Measurements from ENCODE around the gene OPHN1. TPM values are rescaled to one million over a fixed set of nuclear protein-coding genes. Genes with fewer than 3 reads are reported as not detected.

The OPHN1 gene
- total and polyA plus RNA-seq, 2 of the 13 experiments (the other 11 are each of a cell fraction or from before 2014, with no cell fraction given) = 1.6 to 1.7 TPM

GRCh38 chrX:68147848-68148247, 285.4 kb downstream of the OPHN1 start:
- FAIRE-seq (no peak), ATAC-seq (no peak), DNase-seq (ENCODE audit: low spot score) (no peak)
- Histone ChIP-seq H3K27ac (ENCODE audit: extremely low read length, insufficient read depth, low read length) (no peak overlapping the region), H3K4me1 (ENCODE audit: insufficient read depth, low read length) (no peaks in the 10 kb centered on the region), H3K36me3 (replicated peaks in 1 of 2; ENCODE audit: control insufficient read depth in 1 of 2, insufficient read depth in 2 of 2, low read length in 2 of 2) (no peaks in the 10 kb centered on the region), H3K4me3 (replicated peaks in 1 of 3; ENCODE audit: insufficient read depth in 1 of 3, low read depth in 2 of 3, low read length in 3 of 3) (no peak overlapping the region), H3K27me3 (ENCODE audit: control insufficient read depth in 1 of 2, insufficient read depth in 2 of 2, low read length in 2 of 2) (no peaks in the 10 kb centered on the region), H3K4me2 (ENCODE audit: low read depth, low read length) (no peak overlapping the region), H3K79me2 (ENCODE audit: insufficient read depth, low read length) (no peaks in the 10 kb centered on the region), H3K9me3 (ENCODE audit: low read length) (no peaks in the 10 kb centered on the region), H3K9ac (ENCODE audit: insufficient read depth, low read depth, low read length) (no peak overlapping the region), H4K20me1 (ENCODE audit: insufficient read depth, low read length) (no peaks in the 10 kb centered on the region), H2AFZ (ENCODE audit: low read length) (no peak overlapping the region)
- POLR2A ChIA-PET = no interaction called here
- BruUV-seq (replicated peaks) = no TSS peak
- CTCF ChIA-PET (ENCODE audit: low intra/inter-chr PET ratio, low total read pairs) = no interaction called here
- intact Hi-C loops (cut with micrococcal nuclease; ENCODE audit: unreplicated experiment) = no loop called here
- in situ Hi-C loops (cut with HindIII; ENCODE audit: extremely low pct_ligation_motif_present, low pct_unique_long_range_greater_than_20kb) = loop anchor here (25.0 kb wide), 1 partner anchor 586 kb away; no protein-coding TSS in a partner anchor
- WGBS (ENCODE audit: low lambda C conversion rate) = 75% methylated on average over 1 of the region's 1 CpG
- no peak for TF ChIP-seq ZNF136 (CRISPR knock-in tag; IDR thresholded peaks at IDR 0.05; ENCODE audit: low read depth)
- TF ChIP-seq TBX3 (IDR thresholded peaks at IDR 0.05; ENCODE audit: borderline replicate concordance) = no peak
- no peak for TF ChIP-seq YEATS4 (CRISPR knock-in tag; IDR thresholded peaks at IDR 0.05; ENCODE audit: borderline replicate concordance)
- TF ChIP-seq ZNF878 (CRISPR knock-in tag; IDR thresholded peaks at IDR 0.05) = no peak
- TF ChIP-seq TOPORS (CRISPR knock-in tag; IDR thresholded peaks at IDR 0.05) = no peak
- no peak for TF ChIP-seq ZNF781 (CRISPR knock-in tag; IDR thresholded peaks at IDR 0.05; ENCODE audit: borderline replicate concordance, not compliant biosample characterization)
- no peak for TF ChIP-seq ZNF746 (CRISPR knock-in tag; IDR thresholded peaks at IDR 0.05)
- no peak for TF ChIP-seq IKZF4 (CRISPR knock-in tag; IDR thresholded peaks at IDR 0.05; ENCODE audit: borderline replicate concordance, low read depth, not compliant biosample characterization)
- TF ChIP-seq HNF1B (CRISPR knock-in tag; IDR thresholded peaks at IDR 0.05) = no peak
- no peak for TF ChIP-seq SP140L (CRISPR knock-in tag; IDR thresholded peaks at IDR 0.05; ENCODE audit: borderline replicate concordance)
- TF ChIP-seq BORCS8-MEF2B (CRISPR knock-in tag; IDR thresholded peaks at IDR 0.05) = no peak
- no peak for TF ChIP-seq ZNF713 (CRISPR knock-in tag; IDR thresholded peaks at IDR 0.05)
- no peak for TF ChIP-seq FOXO1 (CRISPR knock-in tag; IDR thresholded peaks at IDR 0.05)
- TF ChIP-seq CENPX (CRISPR knock-in tag; IDR thresholded peaks at IDR 0.05) = no peak
- no peak for TF ChIP-seq SP5 (CRISPR knock-in tag; IDR thresholded peaks at IDR 0.05; ENCODE audit: borderline replicate concordance, low read depth)

Measured in HepG2 (cell line).